Aorta (tissue), 5 donors: ENCODE measurements around the gene CD33. TPM values are rescaled to one million over a fixed set of nuclear protein-coding genes. Genes with fewer than 3 reads are reported as not detected.

Experiments
- ATAC-seq: fragments of 200-7000 bp; cut with Tn5 transposase; one replicate; pipeline ENCODE4 v1.9.1; 2022; ENCODE audit warnings: moderate library complexity; ENCODE audit not compliant: low FRiP score
- DNase-seq, 2 donors: peaks; one replicate each; pipeline ENCODE4 v3.0.0-alpha.2; 2020
- H3K27ac ChIP-seq, 2 donors: one replicate each; pipeline ENCODE4 v1.5.1; 2013; ENCODE audit warnings: low read length in 2 of 2, mild to moderate bottlenecking in 2 of 2, moderate library complexity in 2 of 2, control low read depth in 1 of 2, inconsistent platforms in 1 of 2, low read depth in 1 of 2
- H3K27me3 ChIP-seq, 2 donors: one replicate each; pipeline ENCODE4 v1.6.1; 2013; ENCODE audit warnings: control low read depth in 1 of 2, low read length in 1 of 2, mild to moderate bottlenecking in 1 of 2, moderate library complexity in 1 of 2; ENCODE audit not compliant: insufficient read depth in 2 of 2, control insufficient read depth in 1 of 2
- H3K36me3 ChIP-seq, 2 donors: one replicate each; pipeline ENCODE4 v1.6.1; 2013; ENCODE audit warnings: control low read depth in 1 of 2, low read length in 1 of 2, mild to moderate bottlenecking in 1 of 2; ENCODE audit not compliant: insufficient read depth in 2 of 2, control insufficient read depth in 1 of 2
- H3K4me1 ChIP-seq, 2 donors: one replicate each; pipeline ENCODE4 v1.6.1; 2013; ENCODE audit warnings: low read length in 2 of 2, control low read depth in 1 of 2, mild to moderate bottlenecking in 1 of 2, moderate library complexity in 1 of 2; ENCODE audit not compliant: insufficient read depth in 2 of 2, control insufficient read depth in 1 of 2
- H3K4me3 ChIP-seq, 2 donors: one replicate each; pipeline ENCODE4 v1.5.1; 2013; ENCODE audit warnings: low read length in 2 of 2, control low read depth in 1 of 2, mild to moderate bottlenecking in 1 of 2
- H3K9me3 ChIP-seq: one replicate; pipeline ENCODE4 v1.6.1; 2013; ENCODE audit warnings: mild to moderate bottlenecking, low read length; ENCODE audit not compliant: control insufficient read depth
- WGBS, 2 donors: extraction: QIAGEN DNeasy Blood & Tissue Kit; methylation state at CpG; one replicate each; pipeline ENCODE4 v1.1.7; 2013; 5-methylcytosine and 5-hydroxymethylcytosine counted together
- intact Hi-C, 2 donors: fragments of 100-400 bp; cut with DNase I; formaldehyde crosslinking; loops; one replicate each; pipeline versions ENCODE4 v1.14.2 to v1.15.0; 2022
- microRNA-seq, 2 donors: library from miRNA; unstranded; fragments of <30 nt; microRNA quantifications; one replicate each; pipeline ENCODE4 v1.2.0, GENCODE V29; 2020
- polyA plus RNA-seq, 2 donors: library from polyadenylated mRNA; stranded (reverse); fragments of 200-250 nt; gene quantifications; one replicate each; pipeline ENCODE4 v1.2.3, GENCODE V29; 2013
- total RNA-seq, 2 donors: library from RNA; stranded (reverse); fragmentation: NEBNext Ultra II Directional; extraction: Animal tissue kit (Norgen Biotek cat#: 25700); gene quantifications; one replicate each; pipeline ENCODE4 v1.2.1, GENCODE V29; 2021
- donor health status: healthy with polysubstance abuse.
- donor health status: Bipolar disorder and iron deficiency.
- donor health status: DM: no; HTN: no; CAD: no.
- donor health status: DM: no; HTN: no; CAD: no.
- donor health status: DM: yes; HTN: yes; CAD: no.

CD33 gene
- total and polyA plus RNA-seq, 4 donors: 1.4 to 15.0 (median 7.8) TPM

DNA sequence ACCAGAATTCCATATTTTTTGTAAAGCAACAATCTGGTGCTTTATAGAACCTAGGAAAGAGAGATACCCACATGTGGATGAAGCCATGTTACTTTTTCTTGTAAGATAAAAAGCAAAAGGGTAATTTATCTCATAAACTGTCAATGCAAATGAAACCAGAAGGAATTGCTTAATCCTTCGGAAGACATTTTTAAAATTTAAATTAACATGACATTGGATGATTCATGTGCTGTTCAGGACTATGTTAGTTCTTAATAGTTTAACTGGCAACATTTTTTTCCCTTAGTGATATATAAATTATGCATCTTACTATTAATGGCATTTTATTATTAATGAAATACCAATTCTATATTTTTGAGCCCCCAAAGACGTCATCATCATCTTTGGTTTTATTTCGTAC lies 60.8 kb downstream of the CD33 start:
- no peak for DNase-seq
- no peak for ATAC-seq
- 63 to 73% methylated on average over 3 of the region's 3 CpGs for WGBS, 2 donors
- H3K9me3 ChIP-seq: peaks cover 9% of the 10 kb centered on the region
- H3K36me3 ChIP-seq: no peaks in the 10 kb centered on the region
- no peak overlapping the region for H3K4me3 ChIP-seq
- intact Hi-C loops: no loop called here
- H3K4me1 ChIP-seq: no peaks in the 10 kb centered on the region
- no peak overlapping the region for H3K27ac ChIP-seq
- no peaks in the 10 kb centered on the region for H3K27me3 ChIP-seq

Small RNAs within 50 kb of the gene (microRNA-seq; reads per million reads assigned to microRNA genes)
- 0 reads per million in 2 donors for gene MIR8074

Other genes with a start within 250 kb of the CD33 start
- gene KLK7, start 241.2 kb upstream of the CD33 start, total RNA-seq: not detected
- gene KLK7, start 241.2 kb upstream of the CD33 start, polyA plus RNA-seq: not detected
- gene KLK8, start 223.5 kb upstream of the CD33 start, total RNA-seq: not detected
- not detected for gene KLK8, start 223.5 kb upstream of the CD33 start, polyA plus RNA-seq
- gene KLK10, start 205.4 kb upstream of the CD33 start, total RNA-seq: not detected
- under 1 TPM in 1 of 2 donors, not detected in 1; 0.08 TPM for gene KLK10, start 205.4 kb upstream of the CD33 start, polyA plus RNA-seq
- not detected for gene KLK11, start 198.5 kb upstream of the CD33 start, total RNA-seq
- gene KLK11, start 198.5 kb upstream of the CD33 start, polyA plus RNA-seq: under 1 TPM; 0.25 to 0.43 TPM
- gene KLK12, start 190.1 kb upstream of the CD33 start, total RNA-seq: not detected
- gene KLK12, start 190.1 kb upstream of the CD33 start, polyA plus RNA-seq: not detected
- not detected for gene KLK13, start 160.0 kb upstream of the CD33 start, total RNA-seq
- under 1 TPM in 1 of 2 donors, not detected in 1; 0.36 TPM for gene KLK13, start 160.0 kb upstream of the CD33 start, polyA plus RNA-seq
- under 1 TPM; 0.57 to 0.71 TPM for gene KLK14, start 142.2 kb upstream of the CD33 start, total RNA-seq
- under 1 TPM in 1 of 2 donors, not detected in 1; 0.10 TPM for gene KLK14, start 142.2 kb upstream of the CD33 start, polyA plus RNA-seq
- 1 to 10 TPM; 4.1 to 5.4 TPM for gene CTU1, start 116.7 kb upstream of the CD33 start, total RNA-seq
- gene CTU1, start 116.7 kb upstream of the CD33 start, polyA plus RNA-seq: 1 to 10 TPM; 1.1 to 2.6 TPM
- 10 to 100 TPM; 10.4 to 11.5 TPM for gene SIGLEC9, start 100.2 kb upstream of the CD33 start, total RNA-seq
- 1 to 10 TPM; 1.1 to 6.3 TPM for gene SIGLEC9, start 100.2 kb upstream of the CD33 start, polyA plus RNA-seq
- 1 to 10 TPM; 3.0 to 4.5 TPM for gene SIGLEC7, start 82.8 kb upstream of the CD33 start, total RNA-seq
- gene SIGLEC7, start 82.8 kb upstream of the CD33 start, polyA plus RNA-seq: 1 to 10 TPM in 1 of 2 donors, under 1 TPM in 1; 0.97 to 2.3 TPM
- not detected for gene SIGLECL1, start 26.0 kb downstream of the CD33 start, total RNA-seq
- not detected for gene SIGLECL1, start 26.0 kb downstream of the CD33 start, polyA plus RNA-seq
- under 1 TPM; 0.24 to 0.26 TPM for gene IGLON5, start 86.6 kb downstream of the CD33 start, total RNA-seq
- under 1 TPM in 1 of 2 donors, not detected in 1; 0.13 TPM for gene IGLON5, start 86.6 kb downstream of the CD33 start, polyA plus RNA-seq
- 1 to 10 TPM; 1.7 to 2.0 TPM for gene VSIG10L, start 117.1 kb downstream of the CD33 start, total RNA-seq
- 1 to 10 TPM in 1 of 2 donors, under 1 TPM in 1; 0.25 to 7.2 TPM for gene VSIG10L, start 117.1 kb downstream of the CD33 start, polyA plus RNA-seq
- gene ETFB, start 141.3 kb downstream of the CD33 start, total RNA-seq: 10 to 100 TPM; 41.5 to 47.9 TPM
- gene ETFB, start 141.3 kb downstream of the CD33 start, polyA plus RNA-seq: 100 to 1,000 TPM in 1 of 2 donors, 10 to 100 TPM in 1; 98.8 to 110 TPM
- gene CLDND2, start 143.9 kb downstream of the CD33 start, total RNA-seq: under 1 TPM in 1 of 2 donors, not detected in 1; 0.87 TPM
- 1 to 10 TPM; 2.0 to 3.5 TPM for gene CLDND2, start 143.9 kb downstream of the CD33 start, polyA plus RNA-seq
- 1 to 10 TPM; 3.3 to 6.7 TPM for gene NKG7, start 147.6 kb downstream of the CD33 start, total RNA-seq
- gene NKG7, start 147.6 kb downstream of the CD33 start, polyA plus RNA-seq: under 1 TPM; 0.38 to 0.59 TPM
- not detected for gene LIM2, start 162.9 kb downstream of the CD33 start, total RNA-seq
- not detected for gene LIM2, start 162.9 kb downstream of the CD33 start, polyA plus RNA-seq
- gene C19orf84, start 165.5 kb downstream of the CD33 start, total RNA-seq: not detected
- gene C19orf84, start 165.5 kb downstream of the CD33 start, polyA plus RNA-seq: not detected
- gene SIGLEC10, start 192.6 kb downstream of the CD33 start, total RNA-seq: 1 to 10 TPM; 4.0 to 4.6 TPM
- gene SIGLEC10, start 192.6 kb downstream of the CD33 start, polyA plus RNA-seq: 1 to 10 TPM; 1.2 to 4.6 TPM
- gene SIGLEC8, start 233.4 kb downstream of the CD33 start, total RNA-seq: under 1 TPM; 0.16 to 0.69 TPM
- gene SIGLEC8, start 233.4 kb downstream of the CD33 start, polyA plus RNA-seq: 1 to 10 TPM in 1 of 2 donors, under 1 TPM in 1; 0.15 to 1.1 TPM